ENCODE results near the gene SDR42E1.

GRCh38 chr16:81973737-81974136 is 37.5 kb downstream of the SDR42E1 start:
- TF ChIP-seq CTCF (conservative IDR thresholded peaks at IDR 0.05; ENCODE audit: low read length) (no peak), EZH2phosphoT487 (IDR thresholded peaks at IDR 0.05; ENCODE audit: borderline replicate concordance) (no peak)
